ENCODE results near the gene MKLN1. TPM values are rescaled to one million over a fixed set of nuclear protein-coding genes. Genes with fewer than 3 reads are reported as not detected.

Gene MKLN1
- total RNA-seq, 1 donor from 2014 or later = 66.3 TPM

GRCh38 chr7:131285556-131285955, 42.1 kb upstream of the MKLN1 start:
- H3K4me3 Mint-ChIP-seq (ENCODE audit: unreplicated experiment) = no peak overlapping the region

GRCh38 chr7:131288450-131288849, 39.2 kb upstream of the MKLN1 start:
- Mint-ChIP-seq H3K4me1 (ENCODE audit: unreplicated experiment) (no peaks in the 10 kb centered on the region), H3K36me3 (ENCODE audit: low read depth, unreplicated experiment) (no peaks in the 10 kb centered on the region), H3K9me3 (ENCODE audit: unreplicated experiment) (no peaks in the 10 kb centered on the region), H3K4me3 (ENCODE audit: unreplicated experiment) (no peak overlapping the region), H3K27me3 (ENCODE audit: unreplicated experiment) (no peaks in the 10 kb centered on the region), H3K27ac (ENCODE audit: unreplicated experiment) (no peak overlapping the region)
- no peak for DNase-seq (ENCODE audit: low spot score)
- no peak for TF ChIP-seq CTCF (IDR thresholded peaks at IDR 0.05; ENCODE audit: unreplicated experiment)

More at GRCh38 chr7:131285556-131285955, 42.1 kb upstream of the MKLN1 start:
- TF ChIP-seq CTCF (IDR thresholded peaks at IDR 0.05; ENCODE audit: unreplicated experiment) = no peak
- Mint-ChIP-seq H3K27me3 (ENCODE audit: unreplicated experiment) (no peaks in the 10 kb centered on the region), H3K4me1 (ENCODE audit: unreplicated experiment) (no peaks in the 10 kb centered on the region), H3K9me3 (ENCODE audit: unreplicated experiment) (no peaks in the 10 kb centered on the region), H3K27ac (ENCODE audit: unreplicated experiment) (no peak overlapping the region), H3K36me3 (ENCODE audit: low read depth, unreplicated experiment) (no peaks in the 10 kb centered on the region)
- DNase-seq (ENCODE audit: low spot score) = no peak

GRCh38 chr7:131289051-131289450, 38.6 kb upstream of the MKLN1 start:
- Mint-ChIP-seq H3K4me3 (ENCODE audit: unreplicated experiment) (no peak overlapping the region), H3K4me1 (ENCODE audit: unreplicated experiment) (no peaks in the 10 kb centered on the region), H3K27ac (ENCODE audit: unreplicated experiment) (no peak overlapping the region), H3K27me3 (ENCODE audit: unreplicated experiment) (no peaks in the 10 kb centered on the region), H3K9me3 (ENCODE audit: unreplicated experiment) (no peaks in the 10 kb centered on the region), H3K36me3 (ENCODE audit: low read depth, unreplicated experiment) (no peaks in the 10 kb centered on the region)
- no peak for TF ChIP-seq CTCF (IDR thresholded peaks at IDR 0.05; ENCODE audit: unreplicated experiment)
- DNase-seq (ENCODE audit: low spot score) = no peak

- H3K4me1 Mint-ChIP-seq (ENCODE audit: unreplicated experiment) = no peaks in the 10 kb centered on the region
- no peak overlapping the region for H3K4me3 Mint-ChIP-seq (ENCODE audit: unreplicated experiment)
- no peaks in the 10 kb centered on the region for H3K27me3 Mint-ChIP-seq (ENCODE audit: unreplicated experiment)
- no peak for TF ChIP-seq CTCF (IDR thresholded peaks at IDR 0.05; ENCODE audit: unreplicated experiment)
- no peak overlapping the region for H3K27ac Mint-ChIP-seq (ENCODE audit: unreplicated experiment)
- no peaks in the 10 kb centered on the region for H3K9me3 Mint-ChIP-seq (ENCODE audit: unreplicated experiment)
- H3K36me3 Mint-ChIP-seq (ENCODE audit: low read depth, unreplicated experiment) = no peaks in the 10 kb centered on the region
- DNase-seq (ENCODE audit: low spot score) = no peak
These were observed 35.4 kb upstream of the MKLN1 start for GRCh38 chr7:131292141-131292905.

GRCh38 chr7:131293018-131293417, 34.7 kb upstream of the MKLN1 start:
- DNase-seq (ENCODE audit: low spot score) = no peak
- no peak overlapping the region for H3K27ac Mint-ChIP-seq (ENCODE audit: unreplicated experiment)
- no peaks in the 10 kb centered on the region for H3K9me3 Mint-ChIP-seq (ENCODE audit: unreplicated experiment)
- no peak for TF ChIP-seq CTCF (IDR thresholded peaks at IDR 0.05; ENCODE audit: unreplicated experiment)
- no peaks in the 10 kb centered on the region for H3K27me3 Mint-ChIP-seq (ENCODE audit: unreplicated experiment)
- H3K36me3 Mint-ChIP-seq (ENCODE audit: low read depth, unreplicated experiment) = no peaks in the 10 kb centered on the region
- H3K4me3 Mint-ChIP-seq (ENCODE audit: unreplicated experiment) = no peak overlapping the region
- H3K4me1 Mint-ChIP-seq (ENCODE audit: unreplicated experiment) = no peaks in the 10 kb centered on the region
